HepG2 (cell line): ENCODE data around the gene SLC25A19. TPM values are rescaled to one million over a fixed set of nuclear protein-coding genes. Genes with fewer than 3 reads are reported as not detected.

Experiments used
- ARNT ChIP-seq: fragments of 450-650 bp; IDR thresholded peaks from 2 replicates; pipeline ENCODE4 v1.6.1; 2017
- MAF1 ChIP-seq: sonication (generic); formaldehyde crosslinking; IDR thresholded peaks from 2 replicates; pipeline ENCODE4 v1.5.0; 2020; ENCODE audit warnings: missing genetic modification reagents, borderline replicate concordance
- RFX3 ChIP-seq: IDR thresholded peaks from 2 replicates; pipeline ENCODE4 v1.6.1; 2016; ENCODE audit warnings: missing biosample characterization, missing genetic modification reagents
- ZNF143 ChIP-seq: sonication (generic); formaldehyde crosslinking; IDR thresholded peaks from 2 replicates; pipeline ENCODE4 v1.4.0; 2020; ENCODE audit warnings: missing genetic modification reagents
- ZNF253 ChIP-seq: sonication (generic); formaldehyde crosslinking; IDR thresholded peaks from 2 replicates; pipeline ENCODE4 v1.8.0; 2022; ENCODE audit warnings: mild to moderate bottlenecking, missing genetic modification reagents, borderline replicate concordance
- ZNF567 ChIP-seq: sonication (generic); formaldehyde crosslinking; IDR thresholded peaks from 2 replicates; pipeline ENCODE4 v1.8.1; 2023; ENCODE audit warnings: mild to moderate bottlenecking, missing genetic modification reagents, borderline replicate concordance
- ZNF572 ChIP-seq: sonication (generic); formaldehyde crosslinking; IDR thresholded peaks from 2 replicates; pipeline ENCODE4 v1.5.1; 2020; ENCODE audit warnings: mild to moderate bottlenecking, missing genetic modification reagents
- ZNF713 ChIP-seq: sonication (generic); formaldehyde crosslinking; IDR thresholded peaks from 2 replicates; pipeline ENCODE4 v1.4.0; 2020; ENCODE audit warnings: mild to moderate bottlenecking, missing genetic modification reagents
- polyA plus RNA-seq, 8 experiments: library from polyadenylated mRNA; depleted of rRNA in 3 of 8; stranded (reverse) in 7 of 8; unstranded in 1 of 8; fragments of >200 nt; fragmentation: Illumina TruSeq in 4 of 8; extraction: Trizol in 4 of 8; gene quantifications; 2 replicates each; pipeline versions ENCODE4 v1.2.1 to v1.2.3, GENCODE V29; 2011 to 2016; ENCODE audit warnings: low read depth in 4 of 8, missing spikeins in 1 of 8, mixed read lengths in 1 of 8; ENCODE audit not compliant: insufficient read depth in 1 of 8
- total RNA-seq, 5 experiments: library from RNA; depleted of rRNA; stranded (reverse); fragments of >200 nt; fragmentation: Illumina TruSeq; extraction: Trizol; gene quantifications; 2 replicates each; pipeline ENCODE4 v1.2.3, GENCODE V29; 2016; ENCODE audit warnings: low read depth in 1 of 5
- TF ChIP-seq, protein P1 (sequence below): sonication (generic); formaldehyde crosslinking; IDR thresholded peaks from 2 replicates; pipeline ENCODE4 v1.9.0; 2021; ENCODE audit warnings: missing genetic modification reagents, borderline replicate concordance
- TF ChIP-seq, protein P2 (sequence below): sonication (generic); formaldehyde crosslinking; IDR thresholded peaks from 2 replicates; pipeline ENCODE4 v1.5.0; 2020; ENCODE audit warnings: mild to moderate bottlenecking, missing genetic modification reagents
- TF ChIP-seq, protein P3 (sequence below): sonication (generic); formaldehyde crosslinking; IDR thresholded peaks from 2 replicates; pipeline ENCODE4 v1.4.0; 2020; ENCODE audit warnings: missing genetic modification reagents
- TF ChIP-seq, protein P4 (sequence below): sonication (generic); formaldehyde crosslinking; IDR thresholded peaks from 2 replicates; pipeline ENCODE4 v1.4.0; 2020; ENCODE audit warnings: missing genetic modification reagents
- TF ChIP-seq, protein P5 (sequence below): sonication (generic); formaldehyde crosslinking; IDR thresholded peaks from 2 replicates; pipeline ENCODE4 v1.4.0; 2020; ENCODE audit warnings: missing genetic modification reagents, mild to moderate bottlenecking, borderline replicate concordance
- TF ChIP-seq, protein P6 (sequence below): sonication (generic); formaldehyde crosslinking; IDR thresholded peaks from 2 replicates; pipeline ENCODE4 v1.4.0; 2020; ENCODE audit warnings: low read depth, missing genetic modification reagents

SLC25A19 gene
- total and polyA plus RNA-seq, 2 of the 13 experiments (the other 11 are each of a cell fraction or from before 2014, with no cell fraction given), result 24.4 to 41.4 TPM

DNA sequence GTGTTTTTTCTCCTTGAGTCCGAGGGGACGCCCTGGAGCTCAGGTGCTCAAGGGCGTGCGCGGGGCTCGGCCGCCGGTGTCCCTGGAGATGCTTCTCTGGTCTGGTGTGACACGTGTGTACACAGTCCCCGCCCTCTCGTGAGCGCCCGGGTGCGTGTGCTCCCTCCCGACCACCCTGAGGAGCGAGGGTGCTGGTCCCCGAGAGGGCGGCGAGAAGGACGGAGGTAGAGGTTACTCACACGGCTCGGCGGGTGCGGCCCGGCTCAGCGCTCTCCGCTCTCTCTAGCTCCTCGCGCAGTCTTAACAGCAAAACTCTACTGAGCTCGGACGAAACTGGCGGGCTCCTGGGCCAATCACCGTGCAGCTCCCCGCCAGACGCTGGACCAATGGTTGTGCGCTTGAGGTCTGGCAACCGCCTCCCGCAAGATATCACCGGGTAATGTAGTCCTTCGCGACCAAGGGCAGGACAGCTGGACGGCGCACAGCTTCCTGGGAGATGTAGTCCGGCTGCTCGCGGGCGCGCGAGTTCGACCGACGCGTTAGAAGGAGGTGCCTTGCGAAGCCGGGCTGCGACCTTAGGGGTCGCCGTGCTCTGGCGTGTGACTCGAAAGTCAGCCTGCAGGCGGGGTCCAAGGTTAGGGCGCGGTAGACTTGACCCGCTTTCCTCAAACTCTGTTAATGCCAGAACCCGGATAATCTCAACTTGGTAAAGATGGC lies at the start of gene SLC25A19 (continued):
- TF ChIP-seq, protein P1, sequence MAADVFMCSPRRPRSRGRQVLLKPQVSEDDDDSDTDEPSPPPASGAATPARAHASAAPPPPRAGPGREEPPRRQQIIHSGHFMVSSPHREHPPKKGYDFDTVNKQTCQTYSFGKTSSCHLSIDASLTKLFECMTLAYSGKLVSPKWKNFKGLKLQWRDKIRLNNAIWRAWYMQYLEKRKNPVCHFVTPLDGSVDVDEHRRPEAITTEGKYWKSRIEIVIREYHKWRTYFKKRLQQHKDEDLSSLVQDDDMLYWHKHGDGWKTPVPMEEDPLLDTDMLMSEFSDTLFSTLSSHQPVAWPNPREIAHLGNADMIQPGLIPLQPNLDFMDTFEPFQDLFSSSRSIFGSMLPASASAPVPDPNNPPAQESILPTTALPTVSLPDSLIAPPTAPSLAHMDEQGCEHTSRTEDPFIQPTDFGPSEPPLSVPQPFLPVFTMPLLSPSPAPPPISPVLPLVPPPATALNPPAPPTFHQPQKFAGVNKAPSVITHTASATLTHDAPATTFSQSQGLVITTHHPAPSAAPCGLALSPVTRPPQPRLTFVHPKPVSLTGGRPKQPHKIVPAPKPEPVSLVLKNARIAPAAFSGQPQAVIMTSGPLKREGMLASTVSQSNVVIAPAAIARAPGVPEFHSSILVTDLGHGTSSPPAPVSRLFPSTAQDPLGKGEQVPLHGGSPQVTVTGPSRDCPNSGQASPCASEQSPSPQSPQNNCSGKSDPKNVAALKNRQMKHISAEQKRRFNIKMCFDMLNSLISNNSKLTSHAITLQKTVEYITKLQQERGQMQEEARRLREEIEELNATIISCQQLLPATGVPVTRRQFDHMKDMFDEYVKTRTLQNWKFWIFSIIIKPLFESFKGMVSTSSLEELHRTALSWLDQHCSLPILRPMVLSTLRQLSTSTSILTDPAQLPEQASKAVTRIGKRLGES (CRISPR knock-in tag), result no peak; the same call in 1 of the 2 replicates
- TF ChIP-seq MAF1, result no peak
- no peak; the same call in 1 of the 2 replicates for TF ChIP-seq RFX3 (CRISPR knock-in tag)
- TF ChIP-seq, protein P2, sequence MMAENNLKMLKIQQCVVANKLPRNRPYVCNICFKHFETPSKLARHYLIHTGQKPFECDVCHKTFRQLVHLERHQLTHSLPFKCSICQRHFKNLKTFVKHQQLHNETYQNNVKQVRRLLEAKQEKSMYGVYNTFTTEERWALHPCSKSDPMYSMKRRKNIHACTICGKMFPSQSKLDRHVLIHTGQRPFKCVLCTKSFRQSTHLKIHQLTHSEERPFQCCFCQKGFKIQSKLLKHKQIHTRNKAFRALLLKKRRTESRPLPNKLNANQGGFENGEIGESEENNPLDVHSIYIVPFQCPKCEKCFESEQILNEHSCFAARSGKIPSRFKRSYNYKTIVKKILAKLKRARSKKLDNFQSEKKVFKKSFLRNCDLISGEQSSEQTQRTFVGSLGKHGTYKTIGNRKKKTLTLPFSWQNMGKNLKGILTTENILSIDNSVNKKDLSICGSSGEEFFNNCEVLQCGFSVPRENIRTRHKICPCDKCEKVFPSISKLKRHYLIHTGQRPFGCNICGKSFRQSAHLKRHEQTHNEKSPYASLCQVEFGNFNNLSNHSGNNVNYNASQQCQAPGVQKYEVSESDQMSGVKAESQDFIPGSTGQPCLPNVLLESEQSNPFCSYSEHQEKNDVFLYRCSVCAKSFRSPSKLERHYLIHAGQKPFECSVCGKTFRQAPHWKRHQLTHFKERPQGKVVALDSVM, result no peak
- TF ChIP-seq, protein P3, sequence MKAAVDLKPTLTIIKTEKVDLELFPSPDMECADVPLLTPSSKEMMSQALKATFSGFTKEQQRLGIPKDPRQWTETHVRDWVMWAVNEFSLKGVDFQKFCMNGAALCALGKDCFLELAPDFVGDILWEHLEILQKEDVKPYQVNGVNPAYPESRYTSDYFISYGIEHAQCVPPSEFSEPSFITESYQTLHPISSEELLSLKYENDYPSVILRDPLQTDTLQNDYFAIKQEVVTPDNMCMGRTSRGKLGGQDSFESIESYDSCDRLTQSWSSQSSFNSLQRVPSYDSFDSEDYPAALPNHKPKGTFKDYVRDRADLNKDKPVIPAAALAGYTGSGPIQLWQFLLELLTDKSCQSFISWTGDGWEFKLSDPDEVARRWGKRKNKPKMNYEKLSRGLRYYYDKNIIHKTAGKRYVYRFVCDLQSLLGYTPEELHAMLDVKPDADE, result no peak
- TF ChIP-seq ZNF253 (CRISPR knock-in tag), result no peak
- peak; percentile 99 for TF ChIP-seq ZNF143 (CRISPR knock-in tag)
- peak; percentile 18; the same call in 1 of the 2 replicates for TF ChIP-seq ZNF572 (CRISPR knock-in tag)
- no peak for TF ChIP-seq ARNT
- TF ChIP-seq ZNF713 (CRISPR knock-in tag), result no peak; the same call in 1 of the 2 replicates
- TF ChIP-seq, protein P4, sequence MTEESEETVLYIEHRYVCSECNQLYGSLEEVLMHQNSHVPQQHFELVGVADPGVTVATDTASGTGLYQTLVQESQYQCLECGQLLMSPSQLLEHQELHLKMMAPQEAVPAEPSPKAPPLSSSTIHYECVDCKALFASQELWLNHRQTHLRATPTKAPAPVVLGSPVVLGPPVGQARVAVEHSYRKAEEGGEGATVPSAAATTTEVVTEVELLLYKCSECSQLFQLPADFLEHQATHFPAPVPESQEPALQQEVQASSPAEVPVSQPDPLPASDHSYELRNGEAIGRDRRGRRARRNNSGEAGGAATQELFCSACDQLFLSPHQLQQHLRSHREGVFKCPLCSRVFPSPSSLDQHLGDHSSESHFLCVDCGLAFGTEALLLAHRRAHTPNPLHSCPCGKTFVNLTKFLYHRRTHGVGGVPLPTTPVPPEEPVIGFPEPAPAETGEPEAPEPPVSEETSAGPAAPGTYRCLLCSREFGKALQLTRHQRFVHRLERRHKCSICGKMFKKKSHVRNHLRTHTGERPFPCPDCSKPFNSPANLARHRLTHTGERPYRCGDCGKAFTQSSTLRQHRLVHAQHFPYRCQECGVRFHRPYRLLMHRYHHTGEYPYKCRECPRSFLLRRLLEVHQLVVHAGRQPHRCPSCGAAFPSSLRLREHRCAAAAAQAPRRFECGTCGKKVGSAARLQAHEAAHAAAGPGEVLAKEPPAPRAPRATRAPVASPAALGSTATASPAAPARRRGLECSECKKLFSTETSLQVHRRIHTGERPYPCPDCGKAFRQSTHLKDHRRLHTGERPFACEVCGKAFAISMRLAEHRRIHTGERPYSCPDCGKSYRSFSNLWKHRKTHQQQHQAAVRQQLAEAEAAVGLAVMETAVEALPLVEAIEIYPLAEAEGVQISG (CRISPR knock-in tag), result peak; percentile 95
- TF ChIP-seq ZNF567, result peak; percentile 89
- TF ChIP-seq, protein P5, sequence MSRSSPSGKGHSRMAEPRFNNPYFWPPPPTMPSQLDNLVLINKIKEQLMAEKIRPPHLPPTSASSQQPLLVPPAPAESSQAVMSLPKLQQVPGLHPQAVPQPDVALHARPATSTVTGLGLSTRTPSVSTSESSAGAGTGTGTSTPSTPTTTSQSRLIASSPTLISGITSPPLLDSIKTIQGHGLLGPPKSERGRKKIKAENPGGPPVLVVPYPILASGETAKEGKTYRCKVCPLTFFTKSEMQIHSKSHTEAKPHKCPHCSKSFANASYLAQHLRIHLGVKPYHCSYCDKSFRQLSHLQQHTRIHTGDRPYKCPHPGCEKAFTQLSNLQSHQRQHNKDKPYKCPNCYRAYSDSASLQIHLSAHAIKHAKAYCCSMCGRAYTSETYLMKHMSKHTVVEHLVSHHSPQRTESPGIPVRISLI (CRISPR knock-in tag), result peak; percentile 42; the same call in 1 of the 2 replicates
- TF ChIP-seq, protein P6, sequence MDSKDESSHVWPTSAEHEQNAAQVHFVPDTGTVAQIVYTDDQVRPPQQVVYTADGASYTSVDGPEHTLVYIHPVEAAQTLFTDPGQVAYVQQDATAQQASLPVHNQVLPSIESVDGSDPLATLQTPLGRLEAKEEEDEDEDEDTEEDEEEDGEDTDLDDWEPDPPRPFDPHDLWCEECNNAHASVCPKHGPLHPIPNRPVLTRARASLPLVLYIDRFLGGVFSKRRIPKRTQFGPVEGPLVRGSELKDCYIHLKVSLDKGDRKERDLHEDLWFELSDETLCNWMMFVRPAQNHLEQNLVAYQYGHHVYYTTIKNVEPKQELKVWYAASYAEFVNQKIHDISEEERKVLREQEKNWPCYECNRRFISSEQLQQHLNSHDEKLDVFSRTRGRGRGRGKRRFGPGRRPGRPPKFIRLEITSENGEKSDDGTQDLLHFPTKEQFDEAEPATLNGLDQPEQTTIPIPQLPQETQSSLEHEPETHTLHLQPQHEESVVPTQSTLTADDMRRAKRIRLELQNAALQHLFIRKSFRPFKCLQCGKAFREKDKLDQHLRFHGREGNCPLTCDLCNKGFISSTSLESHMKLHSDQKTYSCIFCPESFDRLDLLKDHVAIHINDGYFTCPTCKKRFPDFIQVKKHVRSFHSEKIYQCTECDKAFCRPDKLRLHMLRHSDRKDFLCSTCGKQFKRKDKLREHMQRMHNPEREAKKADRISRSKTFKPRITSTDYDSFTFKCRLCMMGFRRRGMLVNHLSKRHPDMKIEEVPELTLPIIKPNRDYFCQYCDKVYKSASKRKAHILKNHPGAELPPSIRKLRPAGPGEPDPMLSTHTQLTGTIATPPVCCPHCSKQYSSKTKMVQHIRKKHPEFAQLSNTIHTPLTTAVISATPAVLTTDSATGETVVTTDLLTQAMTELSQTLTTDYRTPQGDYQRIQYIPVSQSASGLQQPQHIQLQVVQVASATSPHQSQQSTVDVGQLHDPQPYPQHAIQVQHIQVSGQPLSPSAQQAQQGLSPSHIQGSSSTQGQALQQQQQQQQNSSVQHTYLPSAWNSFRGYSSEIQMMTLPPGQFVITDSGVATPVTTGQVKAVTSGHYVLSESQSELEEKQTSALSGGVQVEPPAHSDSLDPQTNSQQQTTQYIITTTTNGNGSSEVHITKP (CRISPR knock-in tag), result peak; percentile 55; the same call in 1 of the 2 replicates
